ENCODE data around the gene UPK3B.
A peak's percentile ranks its signal among the peaks of the same experiment; 100 is the strongest.
"Not testable (repeated sequence)": the region's sequence is repeated elsewhere in the genome, so short reads cannot be mapped to it uniquely, and the experiment has no call there.

Gene UPK3B

DNA sequence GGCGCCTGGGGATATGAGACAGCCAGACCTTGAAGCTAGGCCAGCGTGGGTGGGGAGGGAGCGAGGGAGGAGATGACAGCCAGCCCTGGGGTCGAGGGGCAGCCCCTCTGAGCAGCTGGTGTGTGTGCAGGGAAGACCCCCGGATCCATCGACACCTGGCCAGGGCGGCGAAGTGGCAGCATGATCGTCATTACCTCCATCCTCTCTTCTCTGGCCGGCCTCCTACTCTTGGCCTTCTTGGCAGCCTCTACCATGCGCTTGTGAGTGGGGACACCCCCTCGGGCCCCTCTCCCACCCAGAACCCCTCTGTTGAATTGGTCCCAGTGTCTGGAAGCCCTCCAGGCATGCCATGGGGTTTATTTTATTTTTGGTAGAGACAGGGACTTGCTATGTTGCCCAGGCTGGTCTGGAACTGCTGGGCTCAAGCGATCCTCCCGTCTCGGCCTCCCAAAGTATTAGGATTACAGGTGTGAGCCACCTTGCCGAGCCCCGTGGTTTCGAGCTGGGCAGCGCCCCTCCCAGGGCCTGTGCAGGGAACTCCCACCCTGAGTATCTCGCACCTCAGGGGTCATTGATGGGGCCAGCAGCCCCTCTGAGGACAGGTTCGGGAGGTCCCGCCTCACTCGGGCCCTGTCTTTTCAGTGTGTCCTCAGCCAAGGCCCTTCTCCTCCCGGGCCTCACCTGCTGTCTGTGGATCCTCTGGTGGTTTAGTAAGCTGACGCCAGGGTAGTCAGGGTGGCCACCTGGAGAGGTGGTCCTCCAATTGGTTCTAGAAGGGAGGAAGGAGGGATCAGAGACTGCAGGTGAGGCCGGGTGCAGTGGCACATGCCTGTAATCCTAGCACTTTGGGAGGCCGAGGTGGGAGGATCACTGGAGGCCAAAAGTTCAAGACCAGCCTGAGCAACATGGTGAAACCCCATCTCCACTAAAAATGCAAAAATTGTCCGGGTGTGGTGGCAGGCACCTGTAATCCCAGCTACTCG, 3.8 kb downstream of the UPK3B start:
- ChIA-PET POLR2A (ENCODE audit: low non-redundant PET) (no interaction called here), CTCF (no interaction called here)
- TF ChIP-seq, protein P1, sequence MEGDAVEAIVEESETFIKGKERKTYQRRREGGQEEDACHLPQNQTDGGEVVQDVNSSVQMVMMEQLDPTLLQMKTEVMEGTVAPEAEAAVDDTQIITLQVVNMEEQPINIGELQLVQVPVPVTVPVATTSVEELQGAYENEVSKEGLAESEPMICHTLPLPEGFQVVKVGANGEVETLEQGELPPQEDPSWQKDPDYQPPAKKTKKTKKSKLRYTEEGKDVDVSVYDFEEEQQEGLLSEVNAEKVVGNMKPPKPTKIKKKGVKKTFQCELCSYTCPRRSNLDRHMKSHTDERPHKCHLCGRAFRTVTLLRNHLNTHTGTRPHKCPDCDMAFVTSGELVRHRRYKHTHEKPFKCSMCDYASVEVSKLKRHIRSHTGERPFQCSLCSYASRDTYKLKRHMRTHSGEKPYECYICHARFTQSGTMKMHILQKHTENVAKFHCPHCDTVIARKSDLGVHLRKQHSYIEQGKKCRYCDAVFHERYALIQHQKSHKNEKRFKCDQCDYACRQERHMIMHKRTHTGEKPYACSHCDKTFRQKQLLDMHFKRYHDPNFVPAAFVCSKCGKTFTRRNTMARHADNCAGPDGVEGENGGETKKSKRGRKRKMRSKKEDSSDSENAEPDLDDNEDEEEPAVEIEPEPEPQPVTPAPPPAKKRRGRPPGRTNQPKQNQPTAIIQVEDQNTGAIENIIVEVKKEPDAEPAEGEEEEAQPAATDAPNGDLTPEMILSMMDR (conservative IDR thresholded peaks at IDR 0.05; ENCODE audit: low read depth) = no peak
- H3K27ac ChIP-seq = peak overlapping the region; percentile 77
- no peak for DNase-seq (ENCODE audit: low spot score)

DNA sequence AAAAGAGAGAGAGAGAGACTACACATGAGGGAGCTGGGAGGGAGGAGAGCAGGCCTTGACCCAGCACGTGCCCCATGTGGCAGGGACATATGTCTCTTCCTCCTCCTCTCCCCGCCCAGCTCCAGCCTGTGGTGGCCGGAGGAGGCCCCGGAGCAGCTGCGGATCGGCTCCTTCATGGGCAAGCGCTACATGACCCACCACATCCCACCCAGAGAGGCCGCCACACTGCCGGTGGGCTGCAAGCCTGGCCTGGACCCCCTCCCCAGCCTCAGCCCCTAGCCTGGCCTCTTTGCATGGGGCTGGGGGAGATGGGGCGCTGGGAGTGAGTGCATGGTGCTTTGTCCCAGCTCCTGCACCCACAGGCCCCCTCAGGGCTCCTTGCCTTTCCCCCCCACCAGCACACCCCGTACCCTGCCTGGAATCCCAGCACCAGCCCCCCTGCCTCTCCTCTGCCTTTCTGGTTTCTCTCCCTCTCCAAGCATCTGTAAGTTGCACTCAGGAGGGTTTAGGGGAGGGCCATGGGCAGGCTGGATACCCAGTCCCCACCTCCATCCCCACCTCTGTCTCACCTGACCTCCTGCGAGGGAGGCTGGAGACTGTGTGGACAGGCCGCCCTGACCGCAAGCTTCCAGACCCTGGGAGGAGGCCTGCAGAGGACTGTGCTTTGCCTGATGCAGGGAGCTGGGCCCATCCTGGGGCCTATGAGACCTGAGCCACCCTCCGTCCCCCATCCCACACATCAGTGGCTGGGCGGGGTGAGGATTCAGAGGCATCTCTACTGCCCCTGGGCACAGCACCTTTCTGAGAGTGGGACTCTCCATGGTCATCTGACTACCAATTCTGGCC, 4.8 kb downstream of the UPK3B start:
- POLR2A ChIA-PET (ENCODE audit: low non-redundant PET) = no interaction called here
- CTCF ChIA-PET = no interaction called here
- TF ChIP-seq, protein P1 (conservative IDR thresholded peaks at IDR 0.05; ENCODE audit: low read depth) = no peak

DNA sequence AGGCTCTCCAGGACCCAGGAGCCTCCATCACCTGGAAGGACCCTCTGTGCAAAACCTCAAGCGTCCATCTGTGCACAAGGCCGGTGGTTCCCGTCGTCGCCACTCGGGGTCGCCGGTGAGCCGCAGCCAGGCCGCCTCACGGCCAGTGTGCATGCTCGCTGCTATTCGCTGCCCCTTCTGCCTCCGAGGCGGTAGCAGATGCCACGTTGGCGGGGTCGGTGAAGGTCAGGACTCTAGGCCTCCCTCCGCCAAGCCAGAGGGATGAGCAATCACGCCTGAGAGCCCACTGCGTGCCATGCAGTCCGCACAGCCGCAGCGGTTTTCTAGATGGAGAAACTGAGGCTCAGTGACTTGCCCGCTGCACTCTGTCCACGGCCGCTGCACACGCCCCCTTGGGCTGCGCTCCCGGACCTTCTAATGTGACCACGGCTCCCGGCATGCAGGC, 5.7 kb downstream of the UPK3B start:
- peak; percentile 66 for DNase-seq (ENCODE audit: low spot score)
- TF ChIP-seq, protein P1 (conservative IDR thresholded peaks at IDR 0.05; ENCODE audit: low read depth) = peak; percentile 98
- ChIA-PET POLR2A (ENCODE audit: low non-redundant PET) (no interaction called here), CTCF (no interaction called here)
- peak overlapping the region; percentile 77 for H3K27ac ChIP-seq

More for the DNA sequence above, 4.8 kb downstream of the UPK3B start:
- DNase-seq (ENCODE audit: low spot score) = no peak
- H3K27ac ChIP-seq = peak overlapping the region; percentile 77

DNA sequence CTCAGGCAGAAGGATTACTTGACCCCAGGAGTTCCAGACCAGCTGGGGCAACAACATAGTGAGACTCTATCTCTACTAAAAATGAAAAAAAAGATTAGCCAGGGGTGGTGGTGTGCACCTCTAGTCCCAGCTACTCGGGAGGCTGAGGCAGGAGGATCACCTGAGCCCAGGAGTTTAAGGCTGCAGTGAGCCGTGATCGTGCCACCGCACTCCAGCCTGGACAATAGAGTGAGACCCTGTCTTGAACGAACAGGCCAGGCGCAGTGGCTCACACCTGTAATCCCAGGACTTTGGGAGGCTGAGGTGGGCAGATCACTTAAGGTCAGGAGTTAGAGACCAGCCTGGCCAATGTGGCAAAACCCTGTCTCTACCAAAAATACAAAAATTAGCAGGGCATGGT, 6.6 kb downstream of the UPK3B start:
- POLR2A ChIA-PET (ENCODE audit: low non-redundant PET); DNase-seq (ENCODE audit: low spot score): not testable (repeated sequence)
- H3K27ac ChIP-seq = peak overlapping the region; percentile 45
- CTCF ChIA-PET = interaction anchor here (0.6 to 0.7 kb wide), 2 partner anchors 247 to 605 kb away, joined by 3 read pairs; partner anchors contain the start of gene CCDC146

DNA sequence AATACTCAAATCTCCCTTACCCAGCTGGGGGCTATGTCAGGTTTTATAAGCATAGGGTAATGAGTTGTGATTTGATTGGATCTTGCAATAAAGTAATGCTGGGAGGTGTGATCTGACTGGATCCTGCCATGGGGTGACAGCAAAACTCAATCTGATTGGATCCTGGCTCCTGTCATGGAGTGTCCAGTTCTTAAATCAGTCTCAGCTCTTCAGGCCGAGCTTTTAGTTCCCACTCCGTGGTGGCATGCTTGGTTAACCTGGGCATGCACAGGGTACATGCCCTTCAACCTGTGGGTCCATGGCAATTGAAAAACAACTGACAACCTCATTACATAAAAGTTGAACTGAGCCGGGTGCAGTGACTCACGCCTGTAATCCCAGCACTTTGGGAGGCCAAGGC, 15.8 kb downstream of the UPK3B start:
- H3K27ac ChIP-seq; POLR2A ChIA-PET (ENCODE audit: low non-redundant PET); DNase-seq (ENCODE audit: low spot score); CTCF ChIA-PET: not testable (repeated sequence)

DNA sequence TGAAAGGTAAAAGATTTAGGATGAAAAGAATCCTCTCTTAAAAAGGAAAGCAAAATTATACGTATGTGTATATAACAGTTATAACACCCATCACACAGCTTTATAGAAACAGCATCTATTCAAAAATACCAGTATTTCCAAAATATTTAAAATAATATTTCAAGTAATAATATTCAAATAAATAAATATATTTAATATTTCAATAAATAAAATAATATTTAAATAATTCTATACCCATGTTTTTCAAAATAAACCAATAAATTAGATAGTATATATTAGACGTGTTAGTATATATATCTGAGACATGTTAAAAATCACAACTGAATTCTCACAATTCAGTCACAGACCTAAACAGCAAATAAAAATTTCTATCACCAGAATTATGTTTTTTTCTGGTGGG, 21.3 kb downstream of the UPK3B start:
- POLR2A ChIA-PET (ENCODE audit: low non-redundant PET) = not testable (repeated sequence)

DNA sequence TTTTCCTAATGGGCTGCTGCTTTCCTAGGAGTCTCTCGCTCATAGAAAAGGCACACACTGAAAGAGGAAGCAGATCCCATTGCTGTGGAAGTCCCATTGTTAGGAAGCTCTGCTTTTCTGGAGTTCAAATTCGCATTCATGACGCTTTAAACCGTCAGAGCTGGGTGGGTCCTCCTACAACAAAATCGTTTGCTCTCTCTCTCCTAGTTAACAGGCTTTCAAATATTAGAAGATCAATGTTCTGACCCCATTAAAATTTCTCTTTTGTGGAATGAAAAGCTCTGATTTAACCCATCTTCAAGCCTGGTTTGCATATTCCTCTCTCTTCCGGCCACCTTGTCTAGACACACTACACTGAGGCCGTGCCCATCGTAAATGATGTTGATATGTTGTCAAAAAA, 32.8 kb downstream of the UPK3B start, which contains the start of gene SPDYE16:
Gene SPDYE16 (minus strand): TSS at position 101 of the 400 bp plus-strand sequence. CDS start 1,838 bp downstream, outside the sequence.
- POLR2A ChIA-PET (ENCODE audit: low non-redundant PET); CTCF ChIA-PET; H3K27ac ChIP-seq; DNase-seq (ENCODE audit: low spot score): not testable (repeated sequence)

More for the DNA sequence above, 21.3 kb downstream of the UPK3B start:
- CTCF ChIA-PET; DNase-seq (ENCODE audit: low spot score); H3K27ac ChIP-seq: not testable (repeated sequence)

DNA sequence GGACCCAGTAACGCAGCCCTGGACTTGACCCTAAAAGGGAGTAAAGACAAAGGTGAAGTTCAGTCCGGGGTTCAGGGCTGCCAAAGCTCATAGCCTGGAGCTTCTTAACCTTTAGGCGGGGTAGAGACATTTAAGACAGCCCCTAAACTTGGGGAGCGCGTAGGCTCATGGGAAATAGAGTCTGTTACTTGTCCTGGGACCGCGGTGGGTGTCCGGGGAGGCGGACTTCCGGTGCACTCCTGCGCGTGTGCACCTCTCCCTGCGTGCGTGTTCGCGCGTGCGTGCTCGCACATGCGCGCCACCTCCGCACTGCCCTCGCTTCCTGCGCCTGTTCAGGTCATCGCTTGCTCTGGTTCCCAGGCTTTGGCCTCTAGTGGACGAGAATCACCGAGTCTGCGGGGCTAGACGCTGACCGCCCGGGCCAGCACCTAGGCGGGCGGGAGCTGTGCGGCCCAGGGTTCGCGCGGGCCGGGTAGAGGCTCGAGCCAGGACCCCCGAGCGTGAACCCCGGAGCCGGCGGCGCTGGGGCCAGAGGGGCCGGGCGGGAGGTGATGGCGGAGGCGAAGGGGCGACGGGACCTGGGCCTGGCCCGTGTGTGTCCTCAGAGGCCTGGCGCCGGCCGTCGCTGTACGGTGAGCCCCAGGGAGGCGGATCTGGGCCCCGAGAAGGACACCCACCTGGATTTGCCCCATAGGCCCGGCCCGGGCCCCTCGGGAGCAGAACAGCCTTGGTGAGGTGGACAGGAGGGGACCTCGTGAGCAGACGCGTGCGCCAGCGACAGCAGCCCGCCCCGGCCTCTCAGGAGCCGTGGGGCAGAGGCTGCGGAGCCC, 38.9 kb downstream of the UPK3B start:
- H3K27ac ChIP-seq = peak overlapping the region; percentile 87
- POLR2A ChIA-PET (ENCODE audit: low non-redundant PET); CTCF ChIA-PET: not testable (repeated sequence)
- DNase-seq (ENCODE audit: low spot score) = peak; percentile 56

DNA sequence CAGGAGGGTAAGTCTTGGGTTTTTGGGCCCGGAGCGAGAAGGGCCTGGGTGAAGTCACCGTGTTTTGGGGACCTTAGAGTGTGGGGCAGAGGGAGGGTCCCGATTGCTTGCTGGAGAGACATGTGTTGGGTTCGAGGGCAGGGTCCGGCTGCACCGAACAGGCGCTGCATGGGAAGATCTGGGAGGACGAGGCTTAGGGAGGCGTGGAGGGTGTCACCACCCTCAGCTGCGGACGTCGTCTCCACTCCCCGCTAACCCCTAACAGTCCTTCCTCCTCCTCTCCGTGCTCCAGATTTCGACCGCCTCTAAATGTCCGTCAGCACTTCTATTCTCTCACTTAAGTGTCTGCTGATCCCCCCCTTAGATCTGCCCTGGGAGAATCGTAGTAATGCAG, 39.5 kb downstream of the UPK3B start:
- DNase-seq (ENCODE audit: low spot score); CTCF ChIA-PET; POLR2A ChIA-PET (ENCODE audit: low non-redundant PET): not testable (repeated sequence)
- H3K27ac ChIP-seq = peak overlapping the region; percentile 87

DNA sequence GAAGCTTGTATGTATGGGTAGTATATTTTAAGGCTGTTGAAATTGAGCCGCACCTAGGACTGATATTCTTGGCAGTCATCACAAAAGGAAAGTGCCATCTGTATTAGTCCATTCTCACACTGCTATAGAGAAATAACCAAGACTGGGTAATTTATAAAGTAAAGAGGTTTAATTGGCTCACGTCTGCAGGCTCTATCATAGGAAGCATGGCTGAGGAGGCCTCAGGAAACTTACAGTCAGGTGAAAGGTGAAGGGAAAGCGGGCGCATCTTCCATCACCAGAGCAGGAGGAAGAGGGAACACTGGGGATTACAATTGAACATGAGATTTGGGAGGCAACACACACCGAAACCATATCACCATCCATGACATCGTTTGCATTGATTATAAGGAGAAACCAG, 41.6 kb downstream of the UPK3B start:
- CTCF ChIA-PET; H3K27ac ChIP-seq; POLR2A ChIA-PET (ENCODE audit: low non-redundant PET); DNase-seq (ENCODE audit: low spot score): not testable (repeated sequence)

DNA sequence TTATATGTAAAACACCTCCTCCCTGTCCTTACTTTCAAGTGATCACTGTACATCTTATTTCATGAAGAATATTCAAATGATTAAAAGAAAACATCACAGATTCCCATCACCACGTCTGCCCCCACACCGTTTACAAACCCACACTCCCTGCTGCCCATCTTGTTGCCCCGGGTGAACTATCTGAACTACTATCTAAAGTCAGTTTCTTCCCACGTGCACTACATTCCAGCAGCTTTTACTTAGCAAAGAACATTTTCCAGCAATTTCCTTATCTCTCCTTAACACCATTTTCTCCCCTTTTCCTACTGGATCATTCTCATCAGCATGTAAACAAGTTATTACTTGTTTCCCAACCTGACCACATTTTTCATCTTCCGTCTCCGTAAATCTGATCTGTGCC, 49.3 kb downstream of the UPK3B start:
- H3K27ac ChIP-seq; POLR2A ChIA-PET (ENCODE audit: low non-redundant PET); DNase-seq (ENCODE audit: low spot score); CTCF ChIA-PET: not testable (repeated sequence)

DNA sequence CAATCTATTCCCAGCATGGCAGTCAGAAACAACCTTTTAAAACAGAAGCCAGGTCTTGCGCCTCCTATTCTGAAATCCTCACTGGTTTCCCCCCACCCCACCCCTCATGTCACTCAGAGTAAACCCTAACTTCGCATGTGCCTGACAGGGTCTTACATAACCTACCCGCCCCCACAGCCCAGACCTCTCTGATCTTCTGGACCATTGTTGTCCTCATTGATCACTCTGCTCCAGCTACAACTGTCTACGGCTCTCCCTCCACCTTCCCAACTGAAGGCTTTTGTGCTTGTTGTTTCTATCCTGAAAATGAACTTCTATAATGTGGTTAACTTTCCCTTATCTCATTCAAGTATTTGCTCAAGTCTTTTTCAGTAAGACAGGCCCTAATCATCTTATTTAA, 49.8 kb downstream of the UPK3B start:
- CTCF ChIA-PET; H3K27ac ChIP-seq; POLR2A ChIA-PET (ENCODE audit: low non-redundant PET); DNase-seq (ENCODE audit: low spot score): not testable (repeated sequence)

DNA sequence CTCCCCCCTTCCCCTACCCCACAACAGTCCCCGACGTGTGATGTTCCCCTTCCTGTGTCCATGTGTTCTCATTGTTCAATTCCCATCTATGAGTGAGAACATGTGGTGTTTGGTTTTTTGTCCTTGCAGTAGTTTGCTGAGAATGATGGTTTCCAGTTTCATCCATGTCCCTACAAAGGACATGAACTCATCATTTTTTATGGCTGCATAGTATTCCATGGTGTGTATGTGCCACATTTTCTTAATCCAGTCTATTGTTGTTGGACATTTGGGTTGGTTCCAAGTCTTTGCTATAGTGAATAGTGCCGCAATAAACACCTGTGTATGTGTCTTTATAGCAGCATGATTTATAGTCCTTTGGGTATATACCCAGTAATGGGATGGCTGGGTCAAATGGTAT, 51.0 kb downstream of the UPK3B start:
- CTCF ChIA-PET; DNase-seq (ENCODE audit: low spot score); POLR2A ChIA-PET (ENCODE audit: low non-redundant PET); H3K27ac ChIP-seq: not testable (repeated sequence)

Measured in RWPE1 (cell line).